DND-41 (cell line): ENCODE measurements around the gene PIK3C2B.

Source experiments
- CTCF ChIP-seq: IDR thresholded peaks from 2 replicates; pipeline ENCODE4 v1.5.1; 2012; ENCODE audit warnings: borderline replicate concordance, low read length, moderate library complexity, mild to moderate bottlenecking; ENCODE audit not compliant: poor library complexity, severe bottlenecking; ENCODE audit errors: extremely low read depth
- EZH2 ChIP-seq: IDR thresholded peaks from 3 replicates; pipeline ENCODE4 v1.6.1; 2012; ENCODE audit warnings: borderline replicate concordance, low read depth, mild to moderate bottlenecking, moderate library complexity, low read length, inconsistent platforms; ENCODE audit not compliant: severe bottlenecking

DNA sequence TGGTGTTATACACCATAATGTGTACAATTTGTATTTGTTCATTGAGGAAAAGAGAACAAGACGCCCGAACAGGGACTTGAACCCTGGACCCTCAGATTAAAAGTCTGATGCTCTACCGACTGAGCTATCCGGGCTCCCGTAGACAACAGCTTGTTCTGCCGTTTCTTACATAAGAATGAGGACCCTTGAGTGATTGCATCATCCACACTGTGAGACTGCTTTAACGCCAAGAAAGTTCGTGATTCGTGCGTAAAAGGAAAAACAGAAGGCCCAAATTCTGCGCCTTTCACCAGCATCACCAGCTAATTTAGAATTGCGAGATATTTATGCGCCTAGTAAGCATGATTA is 12.3 kb upstream of the PIK3C2B start:
- TF ChIP-seq CTCF (no peak), EZH2 (no peak)
